HG02973 (cell line): ENCODE measurements around the gene RPA1.
"Not testable (repeated sequence)": the region's sequence is repeated elsewhere in the genome, so short reads cannot be mapped to it uniquely, and the experiment has no call there.

Experiments
- ATAC-seq: cut with Tn5 transposase; IDR thresholded peaks from one replicate; pipeline ENCODE4 v1.9.1; 2021; ENCODE audit warnings: moderate library complexity; ENCODE audit not compliant: unreplicated experiment

RPA1 gene

DNA sequence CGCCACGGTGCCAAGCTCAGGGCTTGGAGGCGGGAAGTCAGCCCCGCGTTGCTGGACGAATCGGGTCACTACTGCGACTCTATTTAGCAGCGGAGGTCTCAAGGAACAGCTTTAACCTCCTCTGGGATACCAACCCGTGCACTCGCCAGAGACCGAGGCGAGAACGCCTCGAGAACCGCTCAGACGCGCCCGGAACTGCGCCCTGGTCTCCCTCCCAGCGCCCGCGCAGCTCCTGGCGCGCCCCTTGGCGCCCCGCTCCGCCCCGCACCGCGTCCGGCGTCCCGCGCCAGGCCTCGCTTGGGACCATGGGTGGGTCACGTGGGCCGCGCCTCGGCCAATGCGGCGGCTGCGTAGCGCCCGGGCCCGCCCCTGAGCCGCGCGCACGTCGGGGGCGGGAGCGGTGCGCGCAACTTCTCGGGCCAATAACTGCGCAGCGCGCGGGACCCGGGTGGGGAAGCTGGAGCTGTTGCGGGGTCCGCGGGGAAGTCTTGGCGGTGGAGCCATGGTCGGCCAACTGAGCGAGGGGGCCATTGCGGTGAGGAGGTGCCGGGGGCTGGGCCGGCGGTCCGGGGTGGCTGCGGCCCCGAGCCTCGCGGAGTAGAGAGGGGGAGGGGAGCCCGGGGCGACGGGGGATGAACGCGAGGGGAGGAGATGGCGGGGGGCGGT is at the start of gene RPA1, which contains the start of gene SMYD4:
Gene RPA1, plus strand, starts transcription at position 414 of the 666 bp plus-strand sequence. Its CDS starts 89 bp downstream, at position 503.
Gene SMYD4, minus strand, starts transcription at position 311 of the 666 bp plus-strand sequence. CDS start 1,908 bp downstream, outside the sequence.
- ATAC-seq: peak; percentile 66

DNA sequence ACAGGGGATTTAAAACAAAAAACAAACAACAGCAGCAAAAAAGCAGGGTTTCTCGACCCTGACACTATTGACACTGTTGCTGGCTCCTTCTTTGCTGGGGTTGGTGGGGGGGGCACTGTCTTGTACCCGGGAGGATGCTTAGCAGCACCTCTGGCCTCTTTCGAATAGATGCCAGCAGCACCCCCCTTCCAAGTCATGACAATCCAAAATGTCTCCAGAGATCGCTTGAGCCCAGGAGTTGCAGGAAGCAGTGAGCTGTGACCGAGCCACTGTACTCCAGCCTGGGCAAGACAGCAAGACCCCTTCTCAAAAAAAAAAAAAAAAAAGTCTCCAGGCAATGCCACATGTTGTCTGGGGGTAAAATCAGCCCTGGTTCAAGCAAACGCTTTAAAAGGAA is 47.6 kb upstream of the RPA1 start:
- no peak for ATAC-seq

DNA sequence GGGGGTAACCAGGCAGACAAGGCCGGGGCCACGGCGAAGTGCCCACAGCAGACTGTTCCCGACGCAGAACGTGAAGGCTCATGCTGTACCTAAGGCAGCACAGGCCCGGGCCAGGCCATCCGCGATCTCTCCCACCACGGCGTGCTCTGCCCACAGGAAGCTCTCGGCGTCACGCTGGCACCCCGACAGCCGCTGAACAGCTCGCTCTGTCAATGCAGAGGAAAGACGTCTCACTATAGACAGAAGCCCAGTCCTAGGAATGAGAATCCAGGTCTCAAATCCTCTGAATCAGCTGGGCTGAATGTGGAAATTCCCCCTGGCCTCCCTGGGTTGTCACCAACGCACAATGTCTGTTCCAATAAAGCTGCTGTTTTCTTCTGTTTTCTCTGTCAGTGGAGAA is 46.5 kb upstream of the RPA1 start:
- ATAC-seq: no peak

DNA sequence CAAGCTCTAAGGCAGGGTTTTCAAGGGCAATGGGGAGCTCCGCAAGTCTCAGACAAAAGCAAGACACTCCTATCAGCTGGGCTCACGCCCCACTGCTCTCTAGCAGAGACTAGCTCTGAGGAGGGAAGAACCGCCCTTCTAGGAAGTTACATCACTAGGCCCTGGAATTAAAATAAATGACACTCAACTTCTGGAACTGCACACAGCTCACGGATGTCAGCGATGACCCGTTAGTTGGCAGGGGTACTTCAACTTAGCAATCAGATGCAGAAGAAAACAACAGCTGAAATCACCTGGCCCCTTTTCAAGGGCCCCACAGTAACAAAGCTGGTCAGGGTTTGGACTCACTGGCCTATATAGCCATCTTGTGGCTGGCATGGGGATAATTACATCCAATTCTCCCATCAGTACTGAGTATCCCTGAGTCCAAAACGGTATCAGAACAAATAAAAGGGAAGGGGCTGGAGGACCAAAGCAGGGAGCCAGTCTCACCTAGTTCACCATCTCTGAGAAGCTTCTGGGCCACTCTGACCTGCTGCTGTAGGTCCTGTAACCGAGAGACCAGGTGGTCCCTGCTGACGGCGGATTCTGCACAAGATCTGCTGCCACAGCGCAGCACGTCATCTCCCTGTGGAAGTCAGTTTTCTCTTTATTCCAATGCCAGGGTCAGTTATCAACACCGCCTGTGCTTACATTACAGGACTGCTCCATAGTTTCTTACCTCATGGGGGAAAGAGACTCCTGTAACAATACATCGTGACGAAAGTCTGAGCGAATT is 45.8 kb upstream of the RPA1 start:
- no peak for ATAC-seq

DNA sequence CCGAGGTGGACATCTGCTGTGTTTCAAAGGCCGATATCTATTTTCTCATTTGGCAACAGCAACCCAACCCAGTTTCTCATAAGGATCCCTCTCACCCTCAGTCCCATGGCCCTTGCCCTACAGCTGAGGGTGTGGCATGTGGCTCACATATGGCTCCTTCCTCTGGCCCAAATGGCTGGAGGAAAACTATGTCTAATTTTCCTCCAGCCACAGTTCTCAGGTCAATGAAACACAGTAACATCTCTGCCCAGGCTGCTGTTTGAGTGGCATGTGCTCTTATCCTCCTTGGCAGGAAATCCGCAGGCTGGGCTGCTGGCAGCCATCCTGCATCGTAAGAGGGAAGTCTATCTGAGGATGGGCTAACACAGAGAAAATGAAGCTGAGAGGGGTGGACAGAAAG is 43.9 kb upstream of the RPA1 start:
- no peak for ATAC-seq

DNA sequence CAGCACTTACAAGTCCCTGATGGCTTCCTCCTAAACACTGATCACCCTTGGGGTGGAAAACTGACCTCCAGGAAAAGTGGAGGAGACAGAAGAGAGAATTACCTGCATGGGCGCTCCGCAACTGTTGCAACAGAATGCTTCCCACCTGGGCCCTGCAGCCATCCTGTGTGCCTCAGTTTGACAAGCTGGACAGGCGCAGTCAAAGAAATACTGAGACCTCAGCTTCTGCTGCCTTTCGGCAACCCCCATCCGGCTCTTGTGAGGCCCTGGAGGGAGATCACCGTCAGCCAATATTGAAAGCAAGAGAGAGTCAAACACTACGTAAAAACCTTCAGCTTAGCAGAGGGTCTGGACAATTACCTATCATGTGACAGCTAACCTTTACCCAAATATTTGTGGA is 43.1 kb upstream of the RPA1 start:
- ATAC-seq: no peak

DNA sequence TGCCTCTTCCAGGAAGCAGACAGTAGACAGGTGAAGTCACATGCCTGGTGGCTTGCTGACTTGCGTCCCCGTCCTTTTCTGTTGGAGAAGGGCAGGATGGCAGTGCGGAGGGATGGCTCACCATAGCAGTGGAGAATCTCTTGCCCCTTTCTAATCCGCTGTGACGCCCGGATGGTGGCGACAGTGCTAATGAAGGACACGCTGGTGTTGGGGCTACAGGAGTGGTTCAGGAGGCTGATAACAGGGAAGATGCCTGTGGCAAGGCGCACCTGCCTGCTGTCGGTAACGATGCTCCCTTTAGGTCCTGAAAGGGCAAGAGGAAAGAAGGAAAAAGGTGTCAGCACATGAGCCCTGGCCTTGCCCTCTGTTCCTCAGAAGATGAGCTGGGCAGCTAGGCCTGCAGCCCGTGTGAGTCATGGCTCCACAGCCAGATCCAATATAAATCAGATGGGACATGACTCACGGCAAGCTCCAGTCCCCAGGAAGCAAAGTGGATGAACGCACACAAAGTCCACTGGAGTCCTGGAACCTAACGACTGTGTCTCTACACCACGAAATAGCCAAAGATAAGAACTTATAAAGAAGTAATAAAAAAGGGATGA is 42.4 kb upstream of the RPA1 start:
- ATAC-seq: no peak

DNA sequence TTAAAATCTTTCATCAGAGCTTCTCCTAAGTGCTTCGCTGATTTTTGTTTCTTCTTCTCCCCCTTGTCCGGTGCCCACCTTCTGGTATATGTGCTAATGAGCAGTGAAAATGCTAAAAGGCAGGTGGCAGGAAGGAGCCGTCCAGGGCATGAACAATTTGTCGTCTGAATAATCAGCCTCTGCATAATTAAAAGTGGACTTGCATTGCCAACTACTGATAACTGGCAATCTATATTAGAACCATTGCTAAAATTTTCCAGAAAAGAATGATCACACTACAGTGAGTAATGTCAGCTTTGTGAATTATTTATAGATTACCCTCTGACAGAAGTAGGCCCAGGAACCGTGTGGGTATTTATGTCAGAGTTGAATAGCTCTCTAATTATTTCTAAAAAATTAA is 39.9 kb upstream of the RPA1 start:
- ATAC-seq: no peak

DNA sequence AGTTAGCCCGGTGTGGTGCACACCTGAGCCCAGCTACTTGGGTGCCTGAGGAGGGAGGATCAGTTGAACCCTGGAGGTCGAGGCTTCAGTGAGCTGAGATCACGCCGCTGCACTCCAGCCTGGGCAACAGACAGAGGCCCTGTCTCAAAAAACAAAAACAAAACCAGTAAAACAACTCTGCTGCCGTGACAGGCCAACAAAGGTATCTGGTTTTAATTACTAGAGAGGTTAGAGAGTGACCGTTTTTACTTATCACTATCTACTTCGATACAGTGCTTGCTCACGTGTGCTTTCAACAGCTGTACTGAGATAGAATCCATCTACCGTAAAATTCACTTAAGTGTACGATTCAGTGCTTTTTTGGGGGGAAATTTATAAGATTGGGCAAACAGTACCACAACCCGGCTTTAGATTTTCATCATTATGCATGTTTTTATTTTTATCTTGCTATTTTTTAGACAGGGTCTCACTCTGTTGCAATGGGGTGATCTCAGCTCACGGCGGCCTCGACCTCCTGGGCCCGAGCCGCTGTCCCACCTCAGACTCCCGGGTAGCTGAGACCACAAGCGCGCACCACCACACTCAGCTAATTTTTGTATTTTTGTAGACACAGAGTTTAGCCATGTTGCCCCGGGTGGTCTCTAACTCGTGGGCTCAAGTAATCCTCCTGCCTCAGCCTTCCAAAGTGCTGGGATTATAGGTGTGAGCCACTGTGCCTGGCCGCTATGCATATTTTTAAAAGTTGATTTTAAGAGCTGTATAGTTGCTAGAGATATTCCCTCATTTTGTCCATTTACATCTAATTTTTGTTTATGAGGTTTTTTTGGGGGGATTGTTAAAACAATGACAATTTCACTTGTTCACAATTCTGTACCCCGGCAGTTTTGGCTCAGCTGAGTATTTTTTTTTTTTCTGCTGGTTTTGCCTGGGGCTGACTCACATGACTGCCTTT is 37.0 kb upstream of the RPA1 start:
- no peak for ATAC-seq

DNA sequence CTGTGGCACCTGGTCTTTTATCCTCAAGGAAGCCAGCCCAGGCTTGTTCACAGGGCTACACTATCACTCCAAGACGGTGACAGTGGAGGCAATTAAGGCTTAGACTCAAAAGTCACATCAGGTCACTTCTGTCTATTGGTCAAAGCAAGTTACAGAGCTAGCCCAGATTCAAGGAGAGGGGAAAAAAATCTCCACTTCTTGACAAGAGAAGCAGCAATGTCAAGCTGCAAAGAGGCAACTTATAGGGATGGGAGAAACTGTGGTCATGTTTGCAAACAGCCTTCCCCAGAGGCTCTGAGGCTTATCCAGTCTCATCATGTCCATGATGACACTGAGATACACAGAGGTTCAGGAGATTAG is 36.4 kb upstream of the RPA1 start:
- no peak for ATAC-seq

DNA sequence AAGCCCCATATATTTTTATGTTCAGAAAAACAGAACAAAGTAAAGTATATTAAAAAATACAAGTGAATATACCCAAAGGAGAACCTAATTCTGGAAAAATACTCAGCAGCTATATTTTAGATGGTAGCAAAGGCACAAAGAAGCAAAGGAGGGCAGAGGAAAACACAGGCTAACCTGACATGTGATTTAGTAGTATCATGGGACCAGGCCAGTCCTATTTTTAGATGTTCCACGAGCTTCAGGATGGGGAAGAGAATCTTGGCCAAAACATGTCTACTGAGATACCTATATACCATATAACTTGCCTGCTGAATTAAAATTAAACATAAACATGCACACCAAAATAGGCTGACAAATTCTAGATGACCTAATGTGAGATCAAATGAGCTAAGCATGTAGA is 33.0 kb upstream of the RPA1 start:
- ATAC-seq: no peak

DNA sequence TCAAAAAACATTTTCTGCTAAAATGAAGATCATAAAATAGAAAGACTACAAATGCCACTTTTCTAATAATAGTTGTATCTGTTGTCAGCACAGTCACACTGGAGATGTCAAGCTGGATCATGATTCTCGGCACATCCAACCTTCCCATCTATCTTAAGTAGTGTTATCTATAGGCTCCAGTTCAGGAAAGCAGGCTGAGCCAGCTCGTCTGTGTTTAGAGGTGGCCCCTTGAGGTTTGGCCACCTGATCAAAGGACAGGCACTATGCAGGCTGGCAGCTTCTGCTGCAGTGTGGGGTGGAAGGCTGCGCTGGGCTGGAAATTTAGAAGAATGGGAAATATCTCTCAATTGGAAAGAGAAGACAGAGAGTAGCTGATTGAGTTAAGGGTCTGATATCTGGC is 32.5 kb upstream of the RPA1 start:
- ATAC-seq: no peak

DNA sequence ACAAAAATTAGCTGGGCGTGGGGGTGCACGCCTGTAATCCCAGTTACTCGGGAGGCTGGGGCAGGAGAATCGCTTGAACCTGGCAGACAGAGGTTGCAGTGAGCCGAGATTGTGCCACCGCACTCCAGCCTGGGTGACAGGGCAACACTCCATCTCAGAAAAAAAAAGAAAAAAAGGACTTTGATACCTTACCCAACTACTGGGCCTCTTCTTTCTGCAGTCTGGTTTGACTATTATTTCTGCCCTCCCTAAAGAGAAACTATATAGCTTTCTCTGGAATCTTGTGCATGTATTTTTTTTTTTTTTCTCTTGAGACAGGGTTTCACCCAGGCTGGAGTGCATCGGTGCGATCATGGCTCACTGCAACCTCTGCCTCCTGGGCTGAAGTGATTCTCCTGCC is 32.0 kb upstream of the RPA1 start:
- not testable (repeated sequence) for ATAC-seq

DNA sequence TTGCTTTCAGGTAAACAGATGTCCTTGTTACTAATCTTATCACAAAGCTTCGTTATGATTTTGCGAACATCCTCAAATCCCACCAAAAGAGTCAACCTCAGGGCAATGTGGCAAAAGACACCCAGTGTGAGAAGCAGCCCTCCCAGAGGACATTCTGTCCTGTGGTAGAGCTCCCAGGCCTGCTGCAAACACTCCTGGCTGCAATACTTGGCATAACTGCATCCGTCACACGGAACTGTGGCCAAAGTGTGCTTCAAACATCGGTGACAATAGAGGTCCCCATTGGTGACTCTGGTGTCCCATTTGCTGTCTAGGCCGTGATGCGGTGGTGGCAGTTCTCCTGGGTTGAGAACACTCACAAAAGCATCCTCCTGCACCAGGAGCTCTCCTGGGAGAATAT is 29.6 kb upstream of the RPA1 start:
- ATAC-seq: no peak

DNA sequence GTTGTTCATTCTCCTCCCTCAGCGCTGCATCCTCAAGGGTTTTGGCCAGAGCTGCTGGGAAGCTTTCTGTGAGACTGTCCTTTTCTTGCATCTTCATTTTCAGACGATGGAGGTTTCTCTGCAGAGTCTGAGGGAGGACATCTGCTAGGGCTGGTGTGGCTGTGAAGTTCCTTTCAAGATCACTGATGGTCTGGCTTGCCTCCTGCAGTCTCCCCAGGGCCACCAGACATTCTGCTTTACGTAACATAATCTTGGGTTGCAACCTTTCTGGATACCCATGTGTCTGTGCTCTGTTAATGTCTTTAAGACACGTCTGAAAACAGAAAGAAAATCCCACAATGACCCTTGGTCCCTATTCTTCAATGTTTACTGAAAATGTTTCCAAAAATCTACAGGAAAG is 29.1 kb upstream of the RPA1 start:
- no peak for ATAC-seq

DNA sequence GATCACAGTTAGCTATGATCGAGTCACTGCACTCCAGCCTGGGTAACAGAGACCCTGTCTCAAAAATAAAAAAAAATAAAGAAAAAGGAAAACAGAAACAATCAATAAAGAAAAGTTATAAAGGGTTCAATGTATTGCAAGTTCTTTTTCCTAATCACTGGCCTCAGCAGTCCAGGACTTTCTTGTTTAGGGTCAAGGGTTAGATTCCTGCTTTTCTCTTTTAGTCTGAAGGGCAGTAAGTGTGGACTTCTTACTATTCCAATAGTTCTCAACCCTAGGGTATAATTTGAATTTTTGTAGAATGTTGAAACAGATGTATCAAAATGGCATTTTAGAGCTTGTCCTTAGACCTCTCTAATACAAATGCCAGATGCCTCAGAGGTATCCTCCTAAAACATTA is 27.4 kb upstream of the RPA1 start:
- no peak for ATAC-seq

DNA sequence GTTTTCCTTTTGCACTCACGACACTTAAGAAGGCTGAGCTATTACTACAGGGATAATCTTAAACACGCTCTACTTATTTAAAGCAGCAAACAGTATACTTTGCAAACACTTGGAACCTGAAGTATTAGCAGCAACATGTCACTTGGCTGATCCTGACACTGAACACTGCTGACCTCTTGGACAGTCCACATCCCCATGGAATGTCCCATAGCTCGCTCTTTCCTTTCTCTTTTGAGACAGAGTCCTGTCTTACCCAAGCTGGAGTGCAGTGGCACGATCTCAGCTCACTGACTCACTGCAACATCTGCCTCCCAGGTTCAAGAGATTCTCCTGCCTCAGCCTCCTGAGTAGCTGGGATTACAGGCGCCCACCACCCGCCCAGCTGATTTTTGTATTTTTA is 26.5 kb upstream of the RPA1 start:
- no peak for ATAC-seq

DNA sequence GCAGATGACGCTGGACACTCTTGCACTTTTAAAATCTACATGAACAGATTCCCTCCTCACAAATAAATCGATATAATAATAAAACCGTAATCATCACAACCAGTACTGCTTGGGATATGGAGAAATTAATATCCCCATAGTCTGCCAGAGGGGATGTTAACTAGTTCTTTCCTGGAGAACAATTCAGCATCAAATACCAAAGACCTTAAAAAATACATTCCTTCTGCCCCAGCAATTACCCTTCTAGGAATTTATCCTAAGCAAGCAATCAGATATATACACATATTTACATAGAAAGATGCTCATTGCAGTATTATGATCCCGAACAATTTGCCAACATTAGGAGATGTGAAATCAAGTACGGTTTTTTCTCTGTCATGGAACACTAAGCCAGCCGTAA is 21.9 kb upstream of the RPA1 start:
- no peak for ATAC-seq

DNA sequence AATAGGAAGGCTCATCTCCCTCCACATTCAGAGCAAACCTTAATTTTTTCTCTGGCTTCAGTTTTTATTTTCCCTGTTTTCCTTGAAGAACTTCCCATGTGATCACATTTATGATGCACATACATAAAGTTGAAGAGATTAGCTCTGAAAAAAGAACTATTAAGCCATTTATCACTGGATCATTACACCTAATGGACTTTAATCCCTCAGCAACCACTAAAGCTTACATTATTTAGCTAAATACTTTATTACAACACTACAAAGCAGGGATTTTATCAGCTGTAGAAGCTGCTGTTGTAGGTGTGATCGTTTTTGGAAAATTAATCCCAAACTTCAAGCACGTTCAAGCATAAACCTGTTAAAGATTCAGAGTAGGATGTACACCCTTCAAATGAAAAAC is 21.2 kb upstream of the RPA1 start:
- no peak for ATAC-seq

DNA sequence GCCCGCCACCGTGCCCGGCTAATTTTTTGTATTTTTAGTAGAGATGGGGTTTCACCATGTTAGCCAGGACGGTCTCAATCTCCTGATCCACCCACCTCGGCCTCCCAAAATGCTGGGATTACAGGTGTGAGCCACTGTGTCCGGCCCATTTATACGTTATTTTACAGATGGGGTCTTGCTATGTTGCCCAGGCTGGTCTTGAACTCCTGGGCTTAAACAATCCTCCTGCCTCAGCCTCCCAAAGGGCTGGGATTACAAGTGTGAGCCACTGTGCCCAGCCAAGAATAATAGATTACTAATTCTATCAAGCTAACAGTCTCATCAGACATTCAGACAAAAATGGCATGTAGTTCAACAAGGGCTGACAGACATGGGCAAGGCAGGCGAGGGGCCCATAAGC is 20.0 kb upstream of the RPA1 start:
- not testable (repeated sequence) for ATAC-seq

DNA sequence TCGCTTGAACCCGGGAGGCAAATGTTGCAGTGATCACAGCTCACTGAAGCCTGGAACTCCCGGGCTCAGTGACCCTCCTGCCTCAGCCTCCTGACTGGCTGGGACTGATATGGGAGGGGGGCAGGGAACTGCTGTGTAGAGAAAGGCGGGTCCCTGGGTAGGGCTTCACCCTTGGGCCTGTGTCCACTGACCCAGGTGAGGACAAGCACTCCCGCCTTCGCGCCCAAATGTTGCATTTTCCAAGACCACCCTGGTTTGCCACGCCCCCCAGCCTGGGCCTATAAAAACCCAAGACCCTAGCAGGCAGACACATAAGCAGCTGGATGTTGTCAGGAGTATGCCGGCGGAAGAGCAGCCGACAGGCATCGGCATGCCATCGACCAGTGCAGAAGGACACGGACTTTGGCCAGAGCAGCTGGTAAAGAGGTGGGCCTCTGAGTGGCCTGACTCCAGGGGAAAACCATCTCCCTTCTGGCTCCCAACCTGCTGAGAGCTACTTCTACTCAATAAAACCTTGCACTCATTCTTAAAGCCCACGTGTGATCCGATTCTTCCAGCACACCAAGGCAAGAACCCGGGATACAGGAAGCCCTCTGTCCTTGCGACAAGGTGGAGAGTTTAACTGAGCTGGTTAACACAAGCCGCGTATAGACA is 19.2 kb upstream of the RPA1 start:
- ATAC-seq: no peak
